HG02610 (cell line): ENCODE measurements around the gene TPM2.

ENCODE experiments used
- ATAC-seq: cut with Tn5 transposase; IDR thresholded peaks from one replicate; pipeline ENCODE4 v1.9.1; 2021; ENCODE audit warnings: mild to moderate bottlenecking, moderate library complexity; ENCODE audit not compliant: unreplicated experiment

Gene TPM2

GRCh38 chr9:35679766-35680330 lies 9.9 kb downstream of the TPM2 start:
- ATAC-seq = no peak

GRCh38 chr9:35679091-35679490 lies 10.6 kb downstream of the TPM2 start:
- ATAC-seq = no peak

- ATAC-seq = no peak
Measured at GRCh38 chr9:35675732-35676392, 13.9 kb downstream of the TPM2 start.

GRCh38 chr9:35675204-35675603 lies 14.5 kb downstream of the TPM2 start:
- ATAC-seq = no peak

- ATAC-seq = no peak
Measured at GRCh38 chr9:35674025-35674361, 15.7 kb downstream of the TPM2 start.

GRCh38 chr9:35673132-35674024 lies 16.3 kb downstream of the TPM2 start, which contains the start of gene CA9:
TSS of gene CA9 (plus strand) at chr9:35673928. CDS start at chr9:35673960, 32 bp downstream.
- ATAC-seq = no peak

- ATAC-seq = no peak
Measured at GRCh38 chr9:35669331-35670145, 20.2 kb downstream of the TPM2 start.

- no peak for ATAC-seq
Measured at GRCh38 chr9:35667939-35668338, 21.8 kb downstream of the TPM2 start.

GRCh38 chr9:35666549-35666948 lies 23.2 kb downstream of the TPM2 start:
- ATAC-seq = no peak

GRCh38 chr9:35666045-35666444 lies 23.7 kb downstream of the TPM2 start:
- no peak for ATAC-seq

- ATAC-seq = no peak
Measured at GRCh38 chr9:35665471-35665818, 24.3 kb downstream of the TPM2 start.

- peak; percentile 66 for ATAC-seq
Measured at GRCh38 chr9:35664531-35665470, 24.9 kb downstream of the TPM2 start, which contains the start of gene ARHGEF39. TSS of gene ARHGEF39 (minus strand) at chr9:35665195. CDS start at chr9:35665169, 26 bp downstream.

- ATAC-seq = no peak
Measured at GRCh38 chr9:35662437-35662836, 27.3 kb downstream of the TPM2 start.

GRCh38 chr9:35661756-35662350 lies 27.9 kb downstream of the TPM2 start:
- ATAC-seq = no peak

- ATAC-seq = no peak
Measured at GRCh38 chr9:35660966-35661415, 28.7 kb downstream of the TPM2 start.

- no peak for ATAC-seq
Measured at GRCh38 chr9:35659340-35659739, 30.4 kb downstream of the TPM2 start.

GRCh38 chr9:35658968-35659220 lies 30.8 kb downstream of the TPM2 start:
- ATAC-seq = no peak

GRCh38 chr9:35658137-35658967 lies 31.4 kb downstream of the TPM2 start, which contains the start of gene CCDC107:
TSS of gene CCDC107 (plus strand) at chr9:35658292. CDS start at chr9:35658380, 88 bp downstream.
- peak; percentile 50 for ATAC-seq
